Amygdala (tissue), 56 donors: ENCODE data around the gene CHRNB1.
A peak's percentile ranks its signal among the peaks of the same experiment; 100 is the strongest.
"Not testable (repeated sequence)": the region's sequence is repeated elsewhere in the genome, so short reads cannot be mapped to it uniquely, and the experiment has no call there.

ENCODE experiments used
- DNase-seq, 56 donors: peaks; one replicate each; lab custom pipeline; 2025; lab: John Stamatoyannopoulos, UW

The CHRNB1 gene

DNA sequence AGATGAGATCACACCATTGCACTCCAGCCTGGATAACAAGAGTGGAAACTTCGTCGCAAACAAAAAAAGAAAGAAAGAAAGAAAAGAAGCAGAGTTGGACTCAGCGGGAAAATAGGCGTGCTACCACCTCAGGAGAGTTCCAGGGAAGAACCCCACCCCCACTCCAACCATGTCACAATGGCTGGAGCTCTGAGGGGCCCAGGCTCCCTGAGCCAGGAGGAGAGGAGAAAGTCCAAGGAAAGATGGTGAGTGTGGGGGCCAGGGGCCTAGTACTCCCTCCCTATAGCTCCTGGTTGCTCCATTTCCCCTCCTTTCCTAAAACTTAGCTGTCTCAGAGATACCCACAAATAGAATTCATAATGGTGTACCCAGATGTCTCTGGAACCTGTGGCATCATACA lies 36.4 kb downstream of the CHRNB1 start, which contains the start of gene SLC35G6:
SLC35G6 (plus strand) TSS at position 172 of the 400 bp plus-strand sequence; CDS start at position 243, 71 bp downstream.
- not testable (repeated sequence) for DNase-seq

DNA sequence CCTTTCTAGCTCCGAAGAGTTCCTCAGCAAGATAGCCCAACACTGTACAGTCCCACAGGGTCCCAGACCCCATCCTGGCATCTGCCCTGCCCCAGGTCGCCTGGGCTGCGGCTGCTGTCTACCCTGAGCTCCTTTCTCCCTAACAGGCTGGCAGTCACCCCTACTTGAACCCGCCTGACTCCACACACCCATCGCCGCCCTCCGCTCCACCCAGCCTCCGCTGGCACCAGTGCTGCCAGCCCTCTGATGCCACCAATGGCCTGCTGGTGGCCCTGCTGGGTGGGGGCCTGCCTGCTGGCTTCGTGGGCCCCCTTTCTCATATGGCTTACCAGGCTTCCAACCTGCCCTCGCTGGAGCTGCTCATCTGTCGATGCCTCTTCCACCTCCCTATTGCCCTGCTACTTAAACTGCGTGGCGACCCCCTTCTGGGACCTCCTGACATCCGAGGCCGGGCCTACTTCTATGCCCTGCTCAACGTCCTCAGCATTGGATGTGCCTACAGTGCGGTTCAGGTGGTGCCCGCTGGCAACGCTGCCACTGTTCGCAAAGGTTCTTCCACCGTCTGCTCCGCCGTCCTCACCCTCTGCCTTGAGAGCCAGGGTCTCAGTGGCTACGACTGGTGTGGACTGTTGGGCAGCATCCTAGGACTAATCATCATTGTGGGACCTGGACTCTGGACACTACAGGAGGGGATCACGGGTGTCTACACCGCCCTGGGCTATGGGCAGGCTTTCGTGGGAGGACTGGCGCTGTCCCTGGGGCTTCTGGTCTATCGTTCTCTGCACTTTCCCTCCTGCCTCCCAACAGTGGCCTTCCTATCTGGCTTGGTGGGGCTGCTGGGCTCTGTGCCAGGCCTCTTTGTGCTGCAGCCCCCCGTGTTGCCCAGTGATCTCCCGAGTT lies 37.2 kb downstream of the CHRNB1 start:
- not testable (repeated sequence) for DNase-seq

DNA sequence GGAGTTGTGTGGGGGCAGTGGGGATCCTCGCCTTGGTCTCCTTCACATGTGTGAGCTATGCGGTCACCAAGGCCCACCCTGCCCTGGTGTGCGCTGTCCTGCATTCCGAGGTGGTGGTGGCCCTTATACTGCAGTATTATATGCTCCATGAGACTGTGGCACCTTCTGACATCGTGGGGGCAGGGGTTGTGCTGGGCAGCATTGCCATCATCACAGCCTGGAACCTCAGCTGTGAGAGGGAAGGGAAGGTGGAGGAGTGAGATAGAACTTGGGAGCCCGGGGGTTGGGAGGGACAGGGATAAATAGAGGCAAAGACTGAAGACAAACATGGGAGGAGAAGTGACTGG lies 37.9 kb downstream of the CHRNB1 start:
- not testable (repeated sequence) for DNase-seq

DNA sequence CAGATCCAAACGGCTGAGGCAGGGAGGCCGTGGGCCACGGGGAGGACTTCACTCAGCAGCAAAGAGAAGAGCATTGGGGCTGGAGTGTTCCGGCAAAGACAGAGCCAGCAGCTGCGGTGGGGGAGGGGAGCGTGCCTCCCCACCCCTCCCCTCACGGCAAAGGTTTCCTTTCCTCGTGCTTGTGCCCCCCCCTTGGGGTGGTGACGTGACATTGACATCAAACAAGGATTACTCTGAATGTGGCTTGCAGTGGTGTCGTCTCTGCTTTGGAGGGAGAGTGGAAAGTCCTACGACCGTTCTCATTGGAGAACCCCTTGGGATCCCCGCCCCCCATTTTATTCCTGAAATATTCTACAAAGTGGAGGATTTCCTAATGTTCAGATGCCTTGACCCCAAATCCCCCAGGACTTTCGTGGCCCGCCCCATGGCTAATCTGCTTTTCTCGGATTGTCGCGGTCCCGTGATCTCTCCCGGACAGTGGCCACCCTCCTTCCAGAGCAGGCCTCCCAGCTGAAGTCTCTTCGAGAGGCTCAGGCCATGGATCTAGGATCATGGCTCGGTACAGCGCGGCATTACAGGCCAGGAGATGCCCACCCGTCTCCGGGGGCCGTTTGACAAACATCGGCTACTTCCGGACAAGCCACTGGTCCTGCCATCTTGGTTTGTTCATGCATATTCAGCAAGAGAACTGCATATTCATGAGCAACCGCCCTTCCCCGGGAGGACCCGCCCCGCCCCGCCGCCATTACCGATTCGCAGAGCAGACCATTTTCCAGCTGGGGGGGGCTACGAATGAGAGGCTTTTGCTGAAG lies 38.6 kb downstream of the CHRNB1 start:
- DNase-seq: peak; percentile 81 to 100 (median 96)

DNA sequence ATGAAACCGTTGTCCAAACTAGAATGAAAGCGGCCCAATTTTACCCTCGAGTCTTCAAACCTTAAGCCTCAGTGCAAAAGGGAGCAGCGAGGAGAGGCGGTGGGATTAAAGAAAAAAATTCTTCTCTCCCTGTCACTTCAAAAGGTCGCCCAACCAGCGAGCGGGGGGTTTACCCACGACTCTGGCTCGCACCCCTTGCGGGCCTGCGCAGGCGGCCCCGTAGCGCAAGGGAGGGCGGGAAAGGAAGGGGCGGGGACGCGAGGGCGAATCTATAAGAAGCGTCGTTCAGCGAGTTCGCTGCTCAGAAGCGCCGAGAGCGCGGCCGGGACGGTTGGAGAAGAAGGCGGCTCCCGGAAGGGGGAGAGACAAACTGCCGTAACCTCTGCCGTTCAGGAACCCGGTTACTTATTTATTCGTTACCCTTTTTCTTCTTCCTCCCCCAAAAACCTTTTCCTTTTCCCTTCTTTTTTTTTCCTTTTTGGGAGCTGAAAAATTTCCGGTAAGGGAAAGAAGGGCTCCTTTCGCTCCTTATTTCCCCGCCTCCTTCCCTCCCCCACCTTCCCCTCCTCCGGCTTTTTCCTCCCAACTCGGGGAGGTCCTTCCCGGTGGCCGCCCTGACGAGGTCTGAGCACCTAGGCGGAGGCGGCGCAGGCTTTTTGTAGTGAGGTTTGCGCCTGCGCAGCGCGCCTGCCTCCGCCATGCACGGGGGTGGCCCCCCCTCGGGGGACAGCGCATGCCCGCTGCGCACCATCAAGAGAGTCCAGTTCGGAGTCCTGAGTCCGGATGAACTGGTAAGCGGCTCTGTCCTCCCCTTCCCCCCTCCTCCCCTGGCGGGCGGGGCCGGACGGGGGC lies 39.4 kb downstream of the CHRNB1 start, which contains the start of gene POLR2A:
POLR2A (plus strand) TSS at position 300 of the 852 bp plus-strand sequence.
- peak; percentile 88 to 100 (median 97) for DNase-seq

DNA sequence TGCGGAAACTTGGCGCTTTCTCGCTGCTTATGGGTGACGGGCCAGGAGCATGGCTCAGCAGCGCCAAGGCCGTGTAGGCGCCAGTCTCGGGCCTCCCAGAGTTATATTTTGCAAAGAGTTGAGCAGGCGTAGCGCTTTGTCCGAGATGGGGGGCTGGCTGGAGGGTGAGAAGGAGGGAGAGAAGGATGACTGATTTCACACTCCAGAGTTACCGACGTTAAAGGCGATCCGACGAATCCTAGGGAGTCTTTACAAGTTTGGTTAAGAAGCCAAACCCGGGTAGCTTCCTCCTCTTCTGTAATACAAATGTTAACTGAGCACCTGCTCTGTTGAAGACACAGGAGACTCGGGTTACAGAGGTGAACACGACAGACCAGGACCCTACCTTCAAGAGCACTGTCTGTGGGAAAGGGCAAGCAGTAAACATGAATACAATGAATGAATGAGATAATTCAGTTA lies 40.1 kb downstream of the CHRNB1 start:
- no peak for DNase-seq

DNA sequence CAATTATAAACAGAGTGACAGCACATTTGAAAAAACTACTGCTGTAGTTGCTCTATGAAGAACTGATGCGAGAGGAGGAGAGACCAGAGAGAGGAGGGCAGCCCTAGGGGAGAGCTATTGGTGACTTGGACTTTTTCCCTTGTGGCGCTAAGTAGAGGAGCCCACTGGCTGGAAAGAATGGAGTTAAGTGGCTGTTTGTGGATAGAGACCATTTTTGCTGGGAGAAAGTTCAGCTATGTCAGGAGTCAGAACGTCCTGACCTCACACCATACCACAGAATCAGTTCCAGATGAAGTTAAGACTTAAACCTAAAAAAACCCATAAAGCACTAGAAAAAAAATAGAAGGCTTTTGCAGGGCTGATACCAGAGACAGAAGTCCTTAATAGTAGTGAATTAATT lies 41.3 kb downstream of the CHRNB1 start:
- DNase-seq: no peak

DNA sequence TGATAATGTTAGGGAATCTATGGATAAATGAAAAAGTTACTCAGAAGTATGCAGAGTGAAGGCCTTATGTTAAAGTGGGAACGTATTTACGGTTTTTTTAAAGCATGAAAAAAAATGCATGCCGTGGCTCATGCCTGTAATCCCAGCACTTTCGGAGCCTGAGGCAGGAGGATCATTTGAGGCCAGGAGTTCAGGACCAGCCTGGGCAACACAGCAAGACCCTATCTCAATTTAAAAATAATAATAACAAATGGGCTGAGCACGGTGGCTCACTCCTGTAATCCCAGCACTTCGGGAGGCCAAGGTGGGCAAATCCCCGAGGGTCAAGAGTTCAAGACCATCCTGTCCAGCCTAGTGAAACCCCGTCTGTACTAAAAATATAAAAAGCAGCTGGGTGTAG lies 45.3 kb downstream of the CHRNB1 start:
- no peak for DNase-seq

DNA sequence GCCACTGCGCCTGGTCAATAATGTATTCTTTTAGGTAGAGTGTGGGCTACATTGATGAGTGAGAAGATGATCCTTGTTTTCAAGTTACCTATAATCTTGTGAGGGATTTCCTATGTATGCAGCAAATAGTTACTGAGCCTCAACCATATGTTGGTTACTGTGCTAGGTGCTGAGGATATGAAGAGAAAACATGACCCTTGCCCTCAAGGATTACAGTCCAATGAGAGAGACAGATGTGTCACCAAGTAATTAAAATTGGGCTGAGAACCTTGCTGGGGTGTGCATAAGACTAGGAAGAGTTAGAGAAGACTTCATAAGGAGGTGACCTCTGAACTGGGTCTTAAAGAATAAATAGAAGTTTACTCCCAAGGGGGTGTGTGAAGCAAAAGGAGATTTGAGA lies 46.7 kb downstream of the CHRNB1 start:
- DNase-seq: no peak

DNA sequence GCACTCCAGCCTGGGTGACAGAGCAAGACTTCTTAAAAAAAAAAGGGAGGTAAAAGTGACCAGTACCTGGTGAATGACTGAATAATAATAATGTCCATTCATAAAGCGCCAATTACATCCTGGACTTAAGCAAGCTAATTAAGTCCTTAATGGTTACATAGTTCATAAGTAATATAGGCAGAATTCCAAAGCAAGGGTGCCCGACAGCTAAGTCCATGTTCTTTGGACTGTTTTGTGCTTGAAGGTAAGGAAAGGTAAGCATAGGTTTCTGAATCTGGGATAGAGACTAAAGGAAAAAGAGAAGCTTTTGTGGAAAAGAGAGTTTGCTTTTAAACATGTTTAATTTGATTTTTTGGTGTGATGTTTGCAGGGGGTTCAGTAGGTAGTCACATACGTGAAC lies 49.1 kb downstream of the CHRNB1 start:
- no peak for DNase-seq

DNA sequence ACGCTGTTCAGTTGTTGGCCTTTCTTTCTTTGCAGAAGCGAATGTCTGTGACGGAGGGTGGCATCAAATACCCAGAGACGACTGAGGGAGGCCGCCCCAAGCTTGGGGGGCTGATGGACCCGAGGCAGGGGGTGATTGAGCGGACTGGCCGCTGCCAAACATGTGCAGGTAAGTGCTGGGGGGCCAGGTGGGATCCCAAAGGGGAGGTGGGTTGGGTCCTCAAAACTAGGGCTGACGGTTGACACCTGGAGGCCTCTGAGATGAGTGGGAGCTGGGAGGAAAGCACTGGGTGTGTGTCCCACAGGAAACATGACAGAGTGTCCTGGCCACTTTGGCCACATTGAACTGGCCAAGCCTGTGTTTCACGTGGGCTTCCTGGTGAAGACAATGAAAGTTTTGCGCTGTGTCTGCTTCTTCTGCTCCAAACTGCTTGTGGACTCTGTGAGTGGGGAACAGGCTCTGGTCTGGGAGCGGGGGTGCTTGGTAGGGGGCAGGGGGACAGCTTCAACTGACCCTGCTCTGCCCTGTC lies 51.1 kb downstream of the CHRNB1 start:
- no peak for DNase-seq

DNA sequence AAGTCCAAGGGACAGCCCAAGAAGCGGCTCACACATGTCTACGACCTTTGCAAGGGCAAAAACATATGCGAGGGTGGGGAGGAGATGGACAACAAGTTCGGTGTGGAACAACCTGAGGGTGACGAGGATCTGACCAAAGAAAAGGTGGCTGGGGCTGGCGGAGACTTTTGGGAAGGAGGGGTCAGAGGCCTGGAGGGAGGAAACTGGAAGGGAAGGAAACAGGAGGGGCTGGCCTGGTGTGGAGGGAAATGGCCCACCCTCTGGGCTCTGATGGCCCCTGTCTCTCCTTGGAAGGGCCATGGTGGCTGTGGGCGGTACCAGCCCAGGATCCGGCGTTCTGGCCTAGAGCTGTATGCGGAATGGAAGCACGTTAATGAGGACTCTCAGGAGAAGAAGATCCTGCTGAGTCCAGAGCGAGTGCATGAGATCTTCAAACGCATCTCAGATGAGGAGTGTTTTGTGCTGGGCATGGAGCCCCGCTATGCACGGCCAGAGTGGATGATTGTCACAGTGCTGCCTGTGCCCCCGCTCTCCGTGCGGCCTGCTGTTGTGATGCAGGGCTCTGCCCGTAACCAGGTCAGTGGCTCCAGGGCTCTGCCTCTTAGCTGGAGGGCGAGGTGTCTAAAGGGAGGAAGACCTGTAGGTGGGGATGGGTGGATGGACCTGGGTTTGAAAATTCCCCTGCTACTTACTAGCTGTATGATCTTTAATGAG lies 51.8 kb downstream of the CHRNB1 start:
- DNase-seq: no peak

DNA sequence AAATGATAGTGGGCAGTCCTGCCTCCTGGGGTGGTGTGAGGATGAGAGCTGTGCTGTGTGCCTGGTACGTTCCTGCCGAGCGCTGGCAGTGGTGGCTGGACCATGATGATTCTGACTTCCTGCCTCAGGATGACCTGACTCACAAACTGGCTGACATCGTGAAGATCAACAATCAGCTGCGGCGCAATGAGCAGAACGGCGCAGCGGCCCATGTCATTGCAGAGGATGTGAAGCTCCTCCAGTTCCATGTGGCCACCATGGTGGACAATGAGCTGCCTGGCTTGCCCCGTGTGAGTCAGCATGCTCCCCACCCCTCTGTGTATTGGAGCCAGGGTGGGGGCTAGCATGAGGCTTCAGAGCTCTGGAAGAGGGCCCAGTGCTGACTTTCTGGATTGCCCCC lies 52.4 kb downstream of the CHRNB1 start:
- no peak for DNase-seq

DNA sequence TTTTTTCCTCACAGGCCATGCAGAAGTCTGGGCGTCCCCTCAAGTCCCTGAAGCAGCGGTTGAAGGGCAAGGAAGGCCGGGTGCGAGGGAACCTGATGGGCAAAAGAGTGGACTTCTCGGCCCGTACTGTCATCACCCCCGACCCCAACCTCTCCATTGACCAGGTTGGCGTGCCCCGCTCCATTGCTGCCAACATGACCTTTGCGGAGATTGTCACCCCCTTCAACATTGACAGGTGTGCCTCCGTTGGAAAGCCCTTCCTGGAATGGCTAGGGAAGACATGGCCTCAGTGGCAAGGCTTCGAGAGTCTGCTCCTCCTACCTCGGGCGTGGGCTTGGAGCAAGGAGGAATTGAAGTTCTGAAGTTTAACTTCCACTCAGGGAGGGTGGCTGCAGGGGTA lies 52.8 kb downstream of the CHRNB1 start:
- DNase-seq: no peak

DNA sequence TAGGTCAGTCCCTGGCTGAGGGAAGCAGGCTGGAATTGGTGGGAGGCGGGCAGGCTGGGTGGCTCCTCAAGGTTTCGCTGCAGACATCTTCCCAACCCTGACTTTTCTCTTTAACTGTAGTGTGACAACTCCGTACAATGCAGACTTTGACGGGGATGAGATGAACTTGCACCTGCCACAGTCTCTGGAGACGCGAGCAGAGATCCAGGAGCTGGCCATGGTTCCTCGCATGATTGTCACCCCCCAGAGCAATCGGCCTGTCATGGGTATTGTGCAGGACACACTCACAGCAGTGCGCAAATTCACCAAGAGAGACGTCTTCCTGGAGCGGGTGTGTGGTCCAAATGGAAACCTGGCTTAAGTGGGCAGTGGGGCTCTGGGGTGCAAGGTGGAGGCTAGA lies 54.3 kb downstream of the CHRNB1 start:
- no peak for DNase-seq

DNA sequence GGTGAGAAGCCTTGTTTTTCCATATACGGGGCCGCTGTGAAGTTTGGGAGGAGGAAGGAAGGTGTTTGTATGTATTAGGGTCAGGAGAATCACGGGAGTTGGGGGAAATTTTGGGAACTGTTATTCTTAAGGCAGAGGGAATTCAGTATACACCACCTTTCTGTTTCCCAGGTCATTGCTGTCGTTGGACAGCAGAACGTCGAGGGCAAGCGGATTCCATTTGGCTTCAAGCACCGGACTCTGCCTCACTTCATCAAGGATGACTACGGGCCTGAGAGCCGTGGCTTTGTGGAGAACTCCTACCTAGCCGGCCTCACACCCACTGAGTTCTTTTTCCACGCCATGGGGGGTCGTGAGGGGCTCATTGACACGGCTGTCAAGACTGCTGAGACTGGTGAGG lies 56.9 kb downstream of the CHRNB1 start:
- DNase-seq: no peak

DNA sequence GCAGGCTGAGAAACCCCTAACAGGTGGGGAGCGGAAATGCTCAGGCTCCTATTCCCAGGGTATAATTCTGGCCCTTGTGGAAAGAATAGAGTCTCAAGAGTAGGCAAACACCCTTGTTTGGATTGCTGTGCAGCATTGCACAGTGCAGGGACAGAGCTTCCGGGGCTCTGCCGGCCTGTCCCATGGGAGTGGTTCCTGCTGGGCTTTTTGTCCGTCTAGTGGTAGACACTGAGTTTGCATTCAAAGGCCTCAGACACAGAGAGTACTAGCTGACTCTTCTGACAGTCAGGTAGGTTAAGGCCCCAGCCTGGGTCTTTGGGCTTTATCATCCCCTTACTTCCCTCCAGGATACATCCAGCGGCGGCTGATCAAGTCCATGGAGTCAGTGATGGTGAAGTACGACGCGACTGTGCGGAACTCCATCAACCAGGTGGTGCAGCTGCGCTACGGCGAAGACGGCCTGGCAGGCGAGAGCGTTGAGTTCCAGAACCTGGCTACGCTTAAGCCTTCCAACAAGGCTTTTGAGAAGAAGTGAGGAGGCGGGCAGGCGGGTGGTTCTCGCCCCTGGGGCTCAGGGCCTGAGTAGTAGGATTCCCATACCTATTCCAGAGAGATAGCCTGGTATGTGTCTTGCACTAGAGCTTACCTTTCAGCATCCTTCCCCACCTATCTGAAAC lies 57.4 kb downstream of the CHRNB1 start:
- no peak for DNase-seq

DNA sequence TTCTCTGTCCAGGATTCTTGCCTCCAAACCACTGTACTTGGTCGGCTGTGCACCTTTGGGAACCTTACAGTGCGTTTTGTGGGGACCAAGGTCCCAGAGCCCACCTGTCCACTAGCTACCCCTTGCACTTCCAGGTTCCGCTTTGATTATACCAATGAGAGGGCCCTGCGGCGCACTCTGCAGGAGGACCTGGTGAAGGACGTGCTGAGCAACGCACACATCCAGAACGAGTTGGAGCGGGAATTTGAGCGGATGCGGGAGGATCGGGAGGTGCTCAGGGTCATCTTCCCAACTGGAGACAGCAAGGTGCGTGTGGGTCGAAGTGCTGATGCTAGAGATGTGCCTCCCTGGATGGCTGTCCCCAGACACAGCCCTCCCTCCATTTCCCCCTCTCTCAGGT lies 58.1 kb downstream of the CHRNB1 start:
- no peak for DNase-seq

DNA sequence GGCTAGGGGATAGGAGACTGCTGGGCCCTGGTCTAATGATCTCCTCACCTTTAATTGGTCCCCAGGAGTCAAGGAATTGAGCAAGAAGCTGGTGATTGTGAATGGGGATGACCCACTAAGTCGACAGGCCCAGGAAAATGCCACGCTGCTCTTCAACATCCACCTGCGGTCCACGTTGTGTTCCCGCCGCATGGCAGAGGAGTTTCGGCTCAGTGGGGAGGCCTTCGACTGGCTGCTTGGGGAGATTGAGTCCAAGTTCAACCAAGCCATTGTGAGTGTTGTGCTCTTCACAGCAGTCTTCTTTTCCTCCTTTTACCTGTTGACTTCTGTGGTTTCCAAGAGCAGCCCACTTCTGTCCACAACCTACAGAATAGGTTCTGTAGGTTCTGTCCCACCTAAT lies 58.7 kb downstream of the CHRNB1 start:
- DNase-seq: no peak
